MM.1S (cell line): ENCODE data around the gene LPA.
"Not testable (repeated sequence)": the region's sequence is repeated elsewhere in the genome, so short reads cannot be mapped to it uniquely, and the experiment has no call there.

Source experiments
- DNase-seq: peaks from one replicate; pipeline ENCODE4 v3.0.0-alpha.2; 2015
- H2AFZ ChIP-seq: fragments of 300-600 bp; sonication (generic); 2 replicates; pipeline ENCODE4 v1.6.0; 2016; ENCODE audit warnings: antibody characterized with exemption, low read length
- H3F3A ChIP-seq: fragments of 300-600 bp; sonication (generic); 2 replicates; pipeline ENCODE4 v1.6.1; 2016; ENCODE audit warnings: mild to moderate bottlenecking, antibody characterized with exemption, low read length, moderate library complexity, mixed read lengths; ENCODE audit not compliant: insufficient read depth
- H3K27ac ChIP-seq: fragments of 300-600 bp; sonication (generic); 2 replicates; pipeline ENCODE4 v1.5.1; 2016; ENCODE audit warnings: mild to moderate bottlenecking, low read length
- H3K27me3 ChIP-seq: fragments of 300-600 bp; sonication (generic); replicated peaks from 2 replicates; pipeline ENCODE4 v1.6.0; 2016; ENCODE audit warnings: low read length; ENCODE audit not compliant: insufficient read depth
- H3K36me3 ChIP-seq: fragments of 300-600 bp; sonication (generic); replicated peaks from 2 replicates; pipeline ENCODE4 v1.6.1; 2016; ENCODE audit warnings: mild to moderate bottlenecking, low read length, mixed read lengths; ENCODE audit not compliant: insufficient read depth
- H3K4me1 ChIP-seq: fragments of 300-600 bp; sonication (generic); 2 replicates; pipeline ENCODE4 v1.6.1; 2016; ENCODE audit warnings: low read length, mixed read lengths
- H3K4me2 ChIP-seq: fragments of 300-600 bp; sonication (generic); 2 replicates; pipeline ENCODE4 v1.6.0; 2016; ENCODE audit warnings: low read depth, low read length
- H3K4me3 ChIP-seq: fragments of 300-600 bp; sonication (generic); 2 replicates; pipeline ENCODE4 v1.5.1; 2016; ENCODE audit warnings: low read length, mixed read lengths
- H3K79me2 ChIP-seq: fragments of 300-600 bp; sonication (generic); 2 replicates; pipeline ENCODE4 v1.6.1; 2016; ENCODE audit warnings: mixed run types, low read length, mixed read lengths
- H3K9ac ChIP-seq: fragments of 300-600 bp; sonication (generic); 2 replicates; pipeline ENCODE4 v1.6.1; 2016; ENCODE audit warnings: low read length, mixed read lengths
- H3K9me2 ChIP-seq: fragments of 300-600 bp; sonication (generic); replicated peaks from 2 replicates; pipeline ENCODE4 v1.6.1; 2016; ENCODE audit warnings: mild to moderate bottlenecking, low read length, mixed read lengths; ENCODE audit not compliant: insufficient read depth
- H3K9me3 ChIP-seq: fragments of 300-600 bp; sonication (generic); replicated peaks from 2 replicates; pipeline ENCODE4 v1.6.1; 2016; ENCODE audit warnings: mild to moderate bottlenecking, low read length, mixed read lengths; ENCODE audit not compliant: insufficient read depth
- H4K20me1 ChIP-seq: fragments of 300-600 bp; sonication (generic); 2 replicates; pipeline ENCODE4 v1.6.1; 2016; ENCODE audit warnings: mild to moderate bottlenecking, low read length, moderate library complexity, mixed read lengths; ENCODE audit not compliant: insufficient read depth
- EZH2 ChIP-seq: fragments of 300-600 bp; sonication (generic); optimal IDR thresholded peaks from 2 replicates; pipeline ENCODE3; 2017; ENCODE audit warnings: low read depth, mild to moderate bottlenecking, antibody characterized with exemption, low read length, mixed read lengths
- EZH2phosphoT487 ChIP-seq: fragments of 300-600 bp; sonication (generic); IDR thresholded peaks from 2 replicates; pipeline ENCODE4 v1.6.1; 2018; ENCODE audit warnings: antibody characterized with exemption, low read length
- TF ChIP-seq, protein P1 (sequence below): fragments of 300-600 bp; sonication (generic); IDR thresholded peaks from 2 replicates; pipeline ENCODE4 v1.5.1; 2016; ENCODE audit warnings: antibody characterized with exemption, low read length, mixed read lengths

The LPA gene

GRCh38 chr6:160583794-160584193, 80.3 kb downstream of the LPA start:
- H3K79me2 ChIP-seq, result no peaks in the 10 kb centered on the region
- no peaks in the 10 kb centered on the region for H4K20me1 ChIP-seq
- H3K9me3 ChIP-seq, result no peaks in the 10 kb centered on the region
- H3K27me3 ChIP-seq, result no peaks in the 10 kb centered on the region
- no peak overlapping the region for H3K9ac ChIP-seq
- H3K4me2 ChIP-seq, result no peak overlapping the region
- TF ChIP-seq, protein P1, sequence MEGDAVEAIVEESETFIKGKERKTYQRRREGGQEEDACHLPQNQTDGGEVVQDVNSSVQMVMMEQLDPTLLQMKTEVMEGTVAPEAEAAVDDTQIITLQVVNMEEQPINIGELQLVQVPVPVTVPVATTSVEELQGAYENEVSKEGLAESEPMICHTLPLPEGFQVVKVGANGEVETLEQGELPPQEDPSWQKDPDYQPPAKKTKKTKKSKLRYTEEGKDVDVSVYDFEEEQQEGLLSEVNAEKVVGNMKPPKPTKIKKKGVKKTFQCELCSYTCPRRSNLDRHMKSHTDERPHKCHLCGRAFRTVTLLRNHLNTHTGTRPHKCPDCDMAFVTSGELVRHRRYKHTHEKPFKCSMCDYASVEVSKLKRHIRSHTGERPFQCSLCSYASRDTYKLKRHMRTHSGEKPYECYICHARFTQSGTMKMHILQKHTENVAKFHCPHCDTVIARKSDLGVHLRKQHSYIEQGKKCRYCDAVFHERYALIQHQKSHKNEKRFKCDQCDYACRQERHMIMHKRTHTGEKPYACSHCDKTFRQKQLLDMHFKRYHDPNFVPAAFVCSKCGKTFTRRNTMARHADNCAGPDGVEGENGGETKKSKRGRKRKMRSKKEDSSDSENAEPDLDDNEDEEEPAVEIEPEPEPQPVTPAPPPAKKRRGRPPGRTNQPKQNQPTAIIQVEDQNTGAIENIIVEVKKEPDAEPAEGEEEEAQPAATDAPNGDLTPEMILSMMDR, result no peak
- TF ChIP-seq EZH2, result no peak
- no peak for TF ChIP-seq EZH2phosphoT487
- DNase-seq, result no peak
- H3K4me3 ChIP-seq, result no peak overlapping the region
- no peaks in the 10 kb centered on the region for H3K36me3 ChIP-seq
- no peaks in the 10 kb centered on the region for H3F3A ChIP-seq
- H3K9me2 ChIP-seq, result no peaks in the 10 kb centered on the region
- H2AFZ ChIP-seq, result no peak overlapping the region
- H3K27ac ChIP-seq, result no peak overlapping the region
- no peaks in the 10 kb centered on the region for H3K4me1 ChIP-seq

DNA sequence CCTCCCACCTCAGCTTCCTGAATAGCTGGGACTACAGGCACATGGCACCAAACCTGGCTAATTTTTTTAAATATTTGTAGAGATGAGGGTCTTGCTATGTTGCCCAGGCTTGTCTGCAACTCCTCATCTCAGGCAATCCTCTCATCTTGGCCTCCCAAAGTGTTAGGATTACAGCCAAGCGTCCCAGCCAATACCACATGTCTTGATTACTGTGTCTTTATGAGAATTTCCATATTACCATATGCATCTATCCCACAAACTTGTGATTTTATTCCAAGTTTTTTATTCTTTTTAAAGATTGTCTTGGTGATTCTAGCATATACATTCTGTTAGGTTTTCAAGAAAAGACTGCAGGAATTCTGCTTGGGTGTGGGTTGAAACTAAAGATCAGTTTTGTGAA, 82.7 kb downstream of the LPA start:
- Histone ChIP-seq H3K36me3 (no peaks in the 10 kb centered on the region), H3K27me3 (no peaks in the 10 kb centered on the region), H3K9ac (no peak overlapping the region), H3K9me3 (no peaks in the 10 kb centered on the region), H4K20me1 (no peaks in the 10 kb centered on the region), H3K27ac (no peak overlapping the region), H2AFZ (no peak overlapping the region), H3K4me2 (no peak overlapping the region), H3F3A (no peaks in the 10 kb centered on the region), H3K4me3 (no peak overlapping the region), H3K79me2 (no peaks in the 10 kb centered on the region), H3K4me1 (no peaks in the 10 kb centered on the region), H3K9me2 (no peaks in the 10 kb centered on the region)
- DNase-seq, result no peak
- TF ChIP-seq, protein P1, result no peak
- TF ChIP-seq EZH2phosphoT487 (no peak), EZH2 (no peak)

DNA sequence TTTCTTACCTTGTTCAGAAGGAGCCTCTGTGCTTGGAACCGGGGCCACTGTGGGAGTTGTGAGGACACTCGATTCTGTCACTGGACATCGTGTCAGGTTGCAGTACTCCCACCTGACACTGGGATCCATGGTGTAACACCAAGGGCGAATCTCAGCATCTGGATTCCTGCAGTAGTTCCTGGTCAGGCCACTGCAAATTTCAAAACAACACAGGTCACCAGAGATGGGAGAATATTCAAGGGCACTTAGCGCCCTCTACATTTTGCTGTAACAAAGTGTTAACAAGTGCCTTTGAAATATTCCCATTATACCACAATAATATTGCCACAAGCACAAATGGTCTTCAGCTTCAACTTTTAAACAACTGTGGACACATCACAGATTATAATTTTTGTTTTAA, 85.6 kb downstream of the LPA start:
- H3K4me1 ChIP-seq, H3K4me2 ChIP-seq, H3F3A ChIP-seq, H3K9me2 ChIP-seq, H4K20me1 ChIP-seq, H3K4me3 ChIP-seq, H3K79me2 ChIP-seq, H3K36me3 ChIP-seq, H3K9ac ChIP-seq, H2AFZ ChIP-seq, H3K27me3 ChIP-seq, H3K9me3 ChIP-seq, DNase-seq, H3K27ac ChIP-seq: not testable (repeated sequence)

- Histone ChIP-seq H3K36me3 (no peaks in the 10 kb centered on the region), H3K9ac (no peak overlapping the region), H3K9me2 (no peaks in the 10 kb centered on the region), H2AFZ (no peak overlapping the region), H3K4me3 (no peak overlapping the region), H3K9me3 (no peaks in the 10 kb centered on the region), H3K79me2 (no peaks in the 10 kb centered on the region), H3K4me2 (no peak overlapping the region), H3K27me3 (no peaks in the 10 kb centered on the region), H3F3A (no peaks in the 10 kb centered on the region), H3K27ac (no peak overlapping the region), H3K4me1 (no peaks in the 10 kb centered on the region), H4K20me1 (no peaks in the 10 kb centered on the region)
- no peak for DNase-seq
- no peak for TF ChIP-seq EZH2
- TF ChIP-seq, protein P1, result no peak
- TF ChIP-seq EZH2phosphoT487, result no peak
Observed at GRCh38 chr6:160573943-160574342, 90.1 kb downstream of the LPA start.

GRCh38 chr6:160571201-160571600, 92.9 kb downstream of the LPA start:
- not testable (repeated sequence) for H3K9ac ChIP-seq, H3K4me2 ChIP-seq, H4K20me1 ChIP-seq, H3K27me3 ChIP-seq, H3F3A ChIP-seq, DNase-seq, H3K4me3 ChIP-seq, H3K79me2 ChIP-seq, H2AFZ ChIP-seq, H3K9me3 ChIP-seq, H3K36me3 ChIP-seq, H3K4me1 ChIP-seq, H3K27ac ChIP-seq, H3K9me2 ChIP-seq
